RKO (cell line): ENCODE data around the gene SCGB1C2.
A peak's percentile ranks its signal among the peaks of the same experiment; 100 is the strongest.
"Not testable (repeated sequence)": the region's sequence is repeated elsewhere in the genome, so short reads cannot be mapped to it uniquely, and the experiment has no call there.

Experiments used
- DNase-seq: peaks from one replicate; pipeline ENCODE4 v3.0.0-alpha.2; 2016; ENCODE audit warnings: low spot score

Gene SCGB1C2

GRCh38 chr17:137166-137807 lies at the start of gene SCGB1C2:
Gene SCGB1C2 (plus strand): TSS chr17:137569. CDS start chr17:137591, 22 bp downstream.
- DNase-seq: not testable (repeated sequence)

DNA sequence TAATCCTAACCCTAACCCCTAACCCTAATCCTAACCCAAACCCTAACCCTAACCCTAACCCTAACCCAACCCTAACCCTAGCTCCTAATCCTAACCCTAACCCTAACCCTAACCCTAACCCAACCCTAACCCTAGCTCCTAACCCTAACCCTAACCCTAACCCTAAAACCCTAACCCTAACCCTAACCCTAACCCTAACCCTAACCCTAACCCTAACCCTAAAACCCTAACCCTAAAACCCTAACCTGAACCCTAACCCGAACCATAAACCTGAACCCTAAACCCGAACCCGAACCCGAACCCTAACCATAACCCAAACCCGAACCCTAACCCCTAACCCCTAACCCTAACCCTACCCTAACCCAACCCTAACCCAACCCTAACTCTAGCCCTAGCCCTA lies 24.3 kb upstream of the SCGB1C2 start:
- peak; percentile 1 for DNase-seq

DNA sequence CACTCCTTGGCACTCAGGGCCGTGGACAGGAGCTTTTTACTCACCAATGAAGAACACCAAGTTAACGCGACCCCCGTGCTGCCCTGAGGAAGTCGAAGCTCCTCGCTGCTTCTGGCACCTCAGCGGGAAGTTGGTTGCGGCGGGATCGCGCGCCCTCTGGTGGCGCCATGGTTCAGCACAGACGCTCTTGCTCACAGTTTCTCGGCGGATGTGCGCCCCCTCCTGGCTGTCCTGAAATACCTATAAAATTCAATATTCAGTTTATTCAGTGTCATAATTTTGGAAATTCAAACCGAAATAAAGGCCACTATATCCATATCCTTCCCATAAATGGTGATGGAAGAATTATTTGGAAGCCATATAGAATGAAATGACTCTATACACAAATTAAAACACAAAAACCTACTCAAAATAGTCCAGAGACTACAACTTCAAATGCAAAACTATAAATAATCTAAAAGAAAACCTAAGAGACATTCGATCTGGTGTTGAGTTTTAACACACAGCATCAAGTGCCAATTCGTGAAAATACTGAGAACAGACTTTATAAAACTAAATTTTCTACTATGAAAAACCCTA lies 18.9 kb upstream of the SCGB1C2 start:
- DNase-seq: not testable (repeated sequence)

DNA sequence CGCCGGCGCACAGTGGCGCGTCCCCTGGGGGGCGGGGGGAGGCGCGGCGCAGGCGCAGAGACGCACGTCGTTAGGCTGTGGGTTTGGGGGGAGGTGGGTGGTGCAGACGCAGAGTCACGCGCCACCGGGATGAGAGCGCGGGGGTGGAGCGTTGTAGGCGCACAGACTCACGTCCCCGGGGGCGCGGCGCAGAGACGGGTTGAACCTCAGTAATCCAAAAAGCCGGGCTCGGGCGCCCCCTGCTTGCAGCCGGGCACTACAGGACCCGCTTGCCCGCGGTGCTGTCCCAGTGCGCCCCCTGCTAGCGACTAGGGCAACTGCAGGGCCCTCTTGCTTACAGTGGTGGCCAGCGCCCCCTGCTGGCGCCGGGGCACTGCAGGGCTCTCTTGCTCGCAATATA lies 3.4 kb upstream of the SCGB1C2 start:
- not testable (repeated sequence) for DNase-seq

- not testable (repeated sequence) for DNase-seq
Observed at GRCh38 chr17:134332-134785, 3.0 kb upstream of the SCGB1C2 start.

DNA sequence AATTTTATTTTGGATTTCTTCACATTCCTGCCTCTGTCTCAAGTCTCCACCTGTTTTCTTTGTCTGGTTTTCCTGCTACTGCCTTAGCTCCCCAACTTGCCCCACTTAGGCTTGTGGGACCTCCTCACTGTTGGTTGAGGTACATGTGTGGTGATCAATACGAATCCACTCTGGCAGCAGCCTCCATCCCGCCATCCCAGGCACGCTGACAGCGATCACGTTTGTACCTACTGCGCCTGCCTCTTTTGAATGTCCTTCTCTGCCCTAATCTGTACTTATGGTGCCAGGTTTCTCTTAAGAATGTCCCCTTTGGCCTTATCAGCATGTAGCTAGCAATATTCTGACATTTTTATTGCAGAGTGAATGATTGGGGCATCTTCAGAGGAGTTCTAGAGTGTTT lies 2.3 kb upstream of the SCGB1C2 start:
- not testable (repeated sequence) for DNase-seq

DNA sequence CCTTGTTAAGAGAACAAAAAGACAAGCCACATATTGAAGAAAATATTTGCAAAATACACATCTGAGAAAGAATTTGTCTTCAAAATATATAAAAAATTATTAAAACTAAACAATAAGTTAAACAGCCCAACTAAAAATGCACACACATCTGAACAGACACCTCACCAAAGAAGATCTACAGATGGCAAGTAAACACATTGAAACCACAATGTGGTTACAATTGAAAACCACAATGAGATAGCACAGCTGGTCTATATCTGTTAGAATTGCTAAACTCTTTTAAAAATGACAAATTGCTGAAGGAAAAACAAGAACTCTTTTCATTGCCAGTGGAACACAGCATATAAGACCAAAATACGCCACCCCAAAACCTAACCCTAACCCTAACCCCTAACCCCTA lies 1.5 kb upstream of the SCGB1C2 start:
- not testable (repeated sequence) for DNase-seq

DNA sequence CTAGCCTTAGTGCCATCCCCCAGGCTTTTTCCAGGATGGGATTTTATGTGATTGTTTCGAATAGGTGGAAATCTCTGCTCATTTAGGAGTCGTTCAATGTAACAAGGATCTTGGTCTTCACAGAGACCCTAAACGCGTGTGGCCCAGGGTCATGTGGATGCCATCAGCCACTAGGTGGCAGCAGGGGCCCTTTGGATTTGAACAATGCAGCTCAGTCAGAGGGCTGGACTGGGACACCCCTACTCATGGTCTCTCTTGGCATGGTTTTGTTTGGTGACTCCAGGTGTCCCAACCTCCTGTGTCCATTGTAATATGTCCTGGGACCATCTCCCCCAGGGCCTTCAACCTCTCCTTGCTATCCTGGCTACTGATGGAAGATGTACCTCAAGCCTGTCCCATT lies 838 bp upstream of the SCGB1C2 start:
- DNase-seq: not testable (repeated sequence)

DNA sequence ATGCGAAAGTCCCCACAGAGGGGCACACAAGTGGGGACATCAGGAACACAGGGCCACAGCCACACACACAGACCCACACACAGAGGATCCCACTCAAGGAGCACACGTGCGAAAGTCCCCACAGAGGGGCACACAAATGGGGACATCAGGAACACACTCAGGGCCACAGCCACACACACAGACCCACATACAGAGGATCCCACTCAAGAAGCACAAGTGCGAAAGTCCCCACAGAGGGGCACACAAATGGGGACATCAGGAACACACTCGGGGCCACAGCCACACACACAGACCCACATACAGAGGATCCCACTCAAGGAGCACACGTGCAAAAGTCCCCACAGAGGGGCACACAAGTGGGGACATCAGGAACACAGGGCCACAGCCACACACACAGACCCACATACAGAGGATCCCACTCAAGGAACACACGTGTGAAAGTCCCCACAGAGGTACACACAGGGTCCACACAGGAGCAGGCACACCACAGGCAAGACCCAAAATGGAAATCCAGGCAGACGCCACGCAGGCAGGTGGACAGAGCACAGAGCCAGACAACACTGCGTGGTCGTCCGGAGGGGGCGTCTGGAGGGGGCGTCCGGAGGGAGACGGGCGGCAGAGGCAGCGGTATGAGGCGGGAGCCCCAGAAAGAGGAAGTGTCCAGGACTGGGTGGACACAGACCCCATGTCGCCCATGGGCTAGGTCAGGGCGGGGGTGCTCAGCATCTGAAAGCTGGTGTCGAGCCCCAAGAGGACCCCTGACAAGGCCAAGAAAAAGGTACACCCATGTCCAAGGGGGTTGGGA lies 2.2 kb downstream of the SCGB1C2 start:
- DNase-seq: not testable (repeated sequence)

DNA sequence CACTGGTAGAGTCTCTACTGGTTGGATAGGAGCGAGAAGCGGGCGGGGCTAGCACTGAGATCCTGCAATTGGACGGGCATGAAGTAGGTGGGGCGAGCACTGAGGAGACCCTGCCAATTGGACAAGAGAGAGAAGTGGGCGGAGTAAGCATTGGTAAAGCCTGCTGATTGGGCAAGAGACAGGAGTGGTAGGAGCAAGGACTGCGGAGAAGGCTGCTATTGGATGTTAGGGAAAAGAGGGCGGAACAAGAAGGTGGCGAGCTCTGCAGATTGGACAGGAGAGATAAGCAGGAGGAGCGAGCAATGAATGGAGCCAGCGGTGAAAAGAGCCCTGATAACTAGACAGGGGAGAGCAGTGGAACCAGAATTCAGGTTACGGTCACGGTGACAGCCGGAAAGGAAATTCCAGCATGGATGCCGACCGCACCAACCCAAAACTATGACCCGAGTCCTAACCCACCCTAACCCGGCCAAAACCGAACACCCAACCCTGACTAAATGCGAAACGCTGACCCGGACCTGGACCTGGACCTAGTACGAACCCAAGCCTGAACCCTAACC lies 4.8 kb downstream of the SCGB1C2 start:
- peak; percentile 20 for DNase-seq

- DNase-seq: no peak
Observed at GRCh38 chr17:142876-143784, 5.8 kb downstream of the SCGB1C2 start.

GRCh38 chr17:143785-144281 lies 6.5 kb downstream of the SCGB1C2 start:
- peak; percentile 72 for DNase-seq

DNA sequence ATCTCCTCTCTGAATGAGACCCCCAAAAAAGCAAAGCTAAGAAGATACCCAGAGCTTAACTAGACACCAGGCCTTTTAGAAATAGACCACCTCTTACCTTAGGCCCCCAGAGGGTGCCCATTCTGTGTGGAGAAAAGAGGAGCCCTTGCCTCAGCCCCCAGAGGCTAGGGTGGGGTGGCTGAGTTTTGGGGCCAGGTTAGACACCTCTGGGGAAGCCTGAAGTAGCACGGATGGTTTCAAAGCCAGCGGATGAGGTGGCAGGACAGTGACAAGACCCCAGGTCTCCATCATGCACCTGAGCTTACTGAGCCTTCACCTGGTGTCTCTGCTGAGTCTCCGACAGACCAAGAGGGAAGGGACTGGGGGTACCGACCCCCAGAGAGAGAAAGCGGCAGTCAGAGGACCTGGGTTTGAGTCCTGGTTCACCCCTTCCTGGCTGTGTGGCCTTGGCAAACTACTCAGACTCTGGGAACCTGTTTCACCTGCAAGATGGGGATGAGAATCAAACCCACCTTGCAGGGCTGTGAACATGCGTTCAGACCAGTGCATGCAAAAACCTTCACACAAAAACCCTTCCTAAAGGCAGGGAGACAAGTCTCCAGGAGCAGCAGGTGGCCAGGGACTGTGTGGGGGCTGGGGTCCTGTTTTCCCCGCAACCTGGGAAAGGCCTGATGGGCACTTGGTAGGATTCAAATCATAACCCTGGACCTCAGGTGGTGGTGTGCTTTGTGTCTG lies 7.7 kb downstream of the SCGB1C2 start:
- no peak for DNase-seq

DNA sequence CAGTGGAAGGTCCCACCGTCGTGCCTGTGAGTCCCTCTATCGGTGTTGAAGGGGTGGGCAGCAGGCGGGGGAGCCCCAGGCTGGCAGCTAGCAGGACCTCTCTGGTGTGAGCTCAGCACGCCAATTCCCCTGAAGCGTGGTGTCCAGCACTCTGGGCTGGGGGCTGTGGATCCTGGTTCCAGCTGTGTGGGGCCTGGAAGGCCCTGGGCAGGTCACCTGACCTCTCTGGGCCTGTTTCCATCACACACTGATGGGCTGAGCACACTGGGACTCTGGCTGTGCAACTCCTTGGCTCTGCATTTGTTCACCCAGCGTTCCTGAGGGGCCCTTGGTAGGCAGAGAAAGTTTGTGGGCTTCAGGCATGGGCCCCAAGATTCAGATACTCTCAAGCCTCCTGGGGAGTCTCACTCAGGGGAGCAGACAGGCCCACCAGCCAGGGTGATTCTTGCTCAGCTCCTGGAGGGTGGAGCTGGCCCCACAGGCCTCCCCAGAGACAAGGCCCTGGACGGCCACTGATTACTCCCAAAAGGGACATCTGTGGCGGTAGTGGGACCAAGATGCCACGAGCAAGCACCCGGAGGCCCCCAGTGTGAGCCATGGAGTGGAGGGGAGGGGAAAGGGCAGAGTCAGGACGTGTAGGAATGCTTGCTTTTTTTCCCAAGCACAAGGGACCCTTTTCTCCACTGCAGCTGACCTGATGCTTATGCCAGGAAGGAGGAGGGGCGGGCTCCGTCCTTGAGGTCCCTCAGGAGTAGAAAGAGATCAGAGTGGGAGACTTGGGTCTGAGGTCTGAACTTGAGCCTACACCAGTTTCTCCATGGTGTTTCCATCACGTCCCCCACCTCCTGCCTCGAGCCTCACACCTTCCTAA lies 8.5 kb downstream of the SCGB1C2 start:
- DNase-seq: no peak

DNA sequence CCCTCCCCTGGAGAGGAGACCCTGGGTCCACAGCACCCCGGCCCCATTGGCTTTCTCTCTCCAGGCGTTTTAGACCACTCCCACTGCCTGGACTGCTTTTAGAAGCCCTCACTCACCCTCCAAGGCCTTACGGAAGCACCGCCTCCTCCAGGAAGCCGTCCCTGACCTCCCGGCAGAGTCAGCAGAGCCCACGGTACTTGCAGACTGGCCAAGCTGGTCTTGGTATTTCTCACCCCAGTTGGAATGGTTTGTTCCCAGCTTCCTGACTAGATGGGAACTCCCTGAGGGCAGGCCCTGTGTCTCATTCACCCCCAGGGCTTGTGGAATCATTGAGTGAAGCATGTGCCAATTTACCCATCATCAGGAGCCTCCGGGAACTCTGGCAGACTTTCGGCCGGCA lies 9.2 kb downstream of the SCGB1C2 start:
- no peak for DNase-seq

- DNase-seq: no peak
Observed at GRCh38 chr17:146983-147761, 9.8 kb downstream of the SCGB1C2 start.

GRCh38 chr17:147796-148740 lies 10.7 kb downstream of the SCGB1C2 start:
- no peak for DNase-seq

- no peak for DNase-seq
Observed at GRCh38 chr17:148757-149156, 11.4 kb downstream of the SCGB1C2 start.
